GM18858 (cell line): ENCODE measurements around the gene DCC.

Experiments used
- ATAC-seq: cut with Tn5 transposase; IDR thresholded peaks from one replicate; pipeline ENCODE4 v1.9.1; 2021; ENCODE audit not compliant: unreplicated experiment

Gene DCC

DNA sequence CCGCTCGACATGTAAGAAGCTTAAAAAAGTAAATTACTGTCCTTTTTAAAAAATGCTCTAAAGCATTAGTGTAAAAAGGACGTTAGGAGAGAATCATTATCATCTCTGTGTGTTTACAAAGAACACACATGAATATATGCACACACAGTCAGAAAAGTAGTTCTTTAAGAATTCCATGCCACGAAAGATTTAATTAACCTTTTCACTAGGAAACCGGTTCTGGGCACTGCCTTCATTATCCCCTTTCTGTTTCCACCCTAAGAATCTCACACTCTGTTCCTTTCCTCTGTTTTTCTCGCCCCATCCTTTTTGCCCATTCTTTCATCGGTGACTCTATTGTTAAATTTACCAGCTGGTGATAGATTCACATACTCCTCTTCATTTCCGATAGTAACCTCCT lies 338.6 kb downstream of the DCC start:
- no peak for ATAC-seq

DNA sequence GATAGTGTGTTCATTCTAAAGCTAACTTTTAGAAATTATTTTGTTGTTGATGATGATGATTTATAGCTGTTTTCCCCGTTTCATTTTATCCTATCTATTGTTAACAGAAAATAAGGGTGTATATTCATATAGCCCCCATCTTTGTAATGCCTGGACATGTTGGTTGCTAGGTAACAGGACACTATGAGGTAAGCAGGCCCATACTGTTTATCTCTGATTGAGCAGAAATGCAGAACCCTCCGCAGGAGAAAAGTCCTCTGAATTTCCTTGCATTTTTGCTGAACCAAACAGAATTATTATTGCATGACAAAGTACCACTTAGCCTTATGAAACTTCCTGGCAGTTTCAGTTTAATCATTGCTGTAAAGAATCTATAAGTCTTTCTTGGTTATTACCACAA lies 339.4 kb downstream of the DCC start:
- no peak for ATAC-seq

DNA sequence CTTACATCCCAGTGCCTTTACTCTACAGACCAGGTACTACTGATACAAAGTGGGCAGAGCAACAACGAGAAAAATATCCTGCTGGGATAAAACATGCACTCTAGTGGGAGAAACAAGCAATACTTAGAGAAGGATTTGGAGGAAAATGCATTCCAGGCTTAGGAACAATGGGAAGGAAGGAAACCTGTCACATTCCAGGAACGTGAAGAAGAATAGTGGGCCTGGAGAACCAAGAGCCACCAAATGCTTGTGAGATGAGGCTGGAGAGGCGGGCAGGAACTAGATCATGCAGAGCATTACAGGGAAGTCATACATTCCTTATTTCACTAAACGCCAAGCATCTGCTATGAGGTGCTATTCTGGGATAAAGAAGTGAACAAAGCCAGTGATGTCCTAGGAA lies 342.3 kb downstream of the DCC start:
- ATAC-seq: no peak

DNA sequence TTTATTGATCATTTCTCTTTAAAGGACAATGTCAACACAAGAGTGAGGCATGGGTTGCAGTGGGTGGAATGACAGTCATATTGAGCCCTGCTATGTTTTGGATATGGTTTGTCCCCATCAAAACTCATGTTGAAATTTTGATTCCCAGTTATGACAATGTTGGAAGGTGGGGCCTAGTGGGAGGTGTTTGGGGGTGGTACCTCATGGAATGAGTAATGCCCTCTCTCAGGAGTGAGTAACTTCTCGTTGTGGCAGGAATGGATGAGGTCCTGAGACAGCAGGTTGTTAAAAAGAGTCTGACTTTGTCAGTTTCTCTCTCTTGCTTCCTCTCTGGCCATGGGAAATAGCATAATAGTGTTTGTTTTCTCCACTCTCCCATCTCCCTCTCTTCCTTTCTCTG lies 345.3 kb downstream of the DCC start:
- no peak for ATAC-seq

DNA sequence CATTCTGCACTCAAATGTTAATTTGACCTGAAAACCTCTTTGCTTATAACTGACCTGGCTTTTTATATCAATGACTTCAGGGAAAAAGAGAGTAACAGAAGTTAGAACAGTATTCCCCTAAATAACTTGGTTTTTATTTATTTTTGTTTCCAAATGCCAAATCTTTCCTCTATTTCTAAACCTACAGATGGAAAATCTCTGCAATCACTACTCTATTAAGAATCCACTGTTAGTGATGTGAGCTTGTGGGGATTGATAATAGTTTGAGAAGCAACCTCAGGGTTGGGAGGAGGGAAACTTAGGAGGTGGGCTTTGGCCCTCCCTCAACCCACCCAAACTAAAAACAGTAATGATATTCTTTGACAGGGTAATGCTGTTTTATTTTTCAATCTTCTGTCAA lies 351.8 kb downstream of the DCC start:
- ATAC-seq: no peak

DNA sequence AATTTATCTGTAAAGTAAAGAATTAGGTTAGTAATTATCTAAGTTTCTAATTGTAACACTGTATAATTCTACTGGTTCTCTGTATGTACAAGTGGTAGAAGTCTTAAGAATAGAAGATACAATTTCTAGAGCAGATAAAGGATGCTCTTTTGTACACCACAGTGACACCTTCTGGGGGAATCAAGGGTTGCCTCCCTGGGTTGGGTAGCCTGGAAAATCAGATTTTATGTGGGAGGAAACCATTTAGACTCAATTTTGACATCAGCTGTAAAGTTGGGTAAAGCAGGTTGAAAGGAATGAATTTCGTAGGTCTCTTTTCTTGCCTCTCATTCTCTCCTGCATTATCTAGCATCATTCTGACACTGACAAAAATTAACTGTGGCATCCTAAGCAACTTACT lies 354.8 kb downstream of the DCC start:
- no peak for ATAC-seq

DNA sequence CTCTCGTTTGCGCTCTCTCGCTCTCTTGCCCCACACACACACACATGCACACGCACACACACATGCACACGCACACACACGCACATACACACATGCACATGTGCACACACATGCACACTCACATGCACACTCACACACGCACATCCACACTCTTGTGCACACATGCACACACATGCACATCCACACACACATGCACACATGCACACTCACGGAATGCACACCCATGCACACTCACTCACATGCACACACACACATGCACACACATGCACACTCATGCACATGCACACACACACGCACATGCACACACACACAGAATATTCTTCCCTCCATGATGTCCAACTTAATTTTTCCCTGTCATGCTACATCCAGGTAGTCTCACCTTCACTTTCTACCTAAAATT lies 360.1 kb downstream of the DCC start:
- ATAC-seq: no peak

DNA sequence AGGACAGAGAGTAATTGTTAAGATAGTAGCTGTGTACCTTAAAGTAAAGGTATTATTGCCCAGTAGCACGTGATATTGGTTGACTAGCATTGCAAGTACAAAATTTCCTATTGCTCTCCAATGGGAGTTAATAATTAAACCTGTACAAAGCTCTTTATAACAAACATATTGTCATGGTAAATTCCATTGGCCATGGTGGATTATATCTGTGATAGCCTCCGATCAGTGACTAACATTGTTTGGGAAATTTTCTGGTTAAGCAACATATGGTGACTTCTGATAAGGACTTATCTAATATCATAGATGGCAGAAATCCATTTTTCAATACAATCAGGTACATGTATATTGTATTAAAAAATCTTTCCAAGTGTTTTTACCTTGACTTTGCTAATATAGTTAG lies 360.8 kb downstream of the DCC start:
- ATAC-seq: no peak

DNA sequence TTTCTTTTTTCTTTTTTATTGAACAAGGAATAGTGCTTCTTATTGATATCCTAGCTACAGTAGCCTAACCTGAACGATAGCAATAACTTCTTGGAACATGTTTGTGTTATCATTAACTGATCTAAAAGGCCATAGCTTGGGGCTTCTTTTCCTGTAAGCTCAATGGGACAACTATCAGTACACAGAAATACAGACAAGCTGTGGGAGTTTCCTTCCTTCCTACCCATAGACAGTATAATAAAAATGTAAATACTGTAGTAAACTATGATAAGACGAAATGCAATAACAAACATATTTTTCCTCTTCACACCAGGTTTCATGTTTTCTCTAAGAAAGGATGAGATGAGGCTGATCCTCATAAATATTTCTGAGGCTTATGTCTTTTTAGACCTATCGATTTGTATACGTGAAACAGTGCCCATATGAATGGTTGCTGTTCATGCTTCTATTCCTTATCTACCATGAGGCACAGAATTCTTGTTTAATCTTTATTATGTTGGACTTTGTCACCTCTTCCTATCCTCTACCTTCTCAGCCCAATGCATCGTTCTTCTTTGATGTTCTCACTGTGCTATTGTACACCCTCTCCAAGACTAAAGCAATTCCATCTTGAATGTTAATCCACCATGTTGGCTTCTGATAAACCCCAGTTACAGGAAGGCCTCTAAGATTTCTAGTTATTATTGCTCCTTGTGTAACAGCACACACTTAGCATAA lies 361.4 kb downstream of the DCC start:
- no peak for ATAC-seq

DNA sequence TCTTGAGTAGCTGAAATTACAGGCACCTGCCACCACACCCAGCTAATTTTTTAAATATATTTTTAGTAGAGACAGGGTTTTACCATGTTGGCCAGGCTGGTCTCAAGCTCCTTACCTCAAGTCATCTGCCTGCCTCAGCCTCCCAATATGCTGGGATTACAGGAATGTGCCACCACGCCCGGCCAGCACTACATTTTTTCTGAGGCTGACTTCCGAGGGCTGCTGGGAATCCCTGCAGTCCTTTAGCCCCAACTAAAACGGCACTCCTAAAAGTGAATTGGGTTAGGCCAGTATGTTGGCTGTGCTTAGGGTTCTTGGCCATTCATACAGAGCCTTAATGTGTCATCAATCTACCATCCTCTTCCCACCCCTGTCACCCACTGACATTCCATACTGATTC lies 375.4 kb downstream of the DCC start:
- ATAC-seq: no peak

DNA sequence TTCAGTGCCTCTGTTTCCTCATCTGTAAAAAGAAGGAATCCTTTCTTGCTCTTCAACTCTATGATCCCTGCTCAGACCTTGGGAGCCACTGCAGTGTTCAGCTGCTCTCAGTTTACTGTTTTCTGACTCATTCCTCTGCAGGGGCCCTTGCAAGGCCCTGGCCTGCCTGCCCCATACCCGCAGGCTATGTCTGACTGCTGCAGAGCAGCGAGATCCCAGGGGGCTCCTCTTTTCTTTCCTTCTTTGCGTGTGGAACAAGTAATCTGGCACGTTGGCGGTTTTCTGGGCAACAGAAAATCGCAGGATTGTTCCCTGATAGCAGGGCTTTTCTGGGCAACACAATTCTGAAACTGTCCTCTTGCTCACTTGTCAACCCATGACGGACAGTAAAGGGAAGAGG lies 376.0 kb downstream of the DCC start:
- no peak for ATAC-seq

DNA sequence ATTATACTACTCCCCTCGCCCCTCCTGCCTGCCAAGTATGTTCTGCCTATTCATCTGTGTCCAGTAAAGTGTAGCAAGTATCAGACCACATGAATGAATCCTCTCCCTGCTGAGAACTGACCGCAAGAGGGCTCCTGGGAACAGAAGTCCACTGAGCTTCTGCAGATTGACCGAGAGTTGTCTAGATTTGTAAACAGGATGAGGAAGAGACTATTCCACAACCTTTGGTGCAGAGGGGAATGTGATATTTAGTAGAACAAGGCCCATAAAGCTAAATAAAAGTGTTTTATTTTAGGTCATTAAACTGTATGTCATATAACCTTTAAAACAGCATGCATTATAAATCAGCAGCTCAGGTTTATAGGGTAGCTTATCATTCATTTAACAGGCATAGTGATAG lies 377.0 kb downstream of the DCC start:
- no peak for ATAC-seq

DNA sequence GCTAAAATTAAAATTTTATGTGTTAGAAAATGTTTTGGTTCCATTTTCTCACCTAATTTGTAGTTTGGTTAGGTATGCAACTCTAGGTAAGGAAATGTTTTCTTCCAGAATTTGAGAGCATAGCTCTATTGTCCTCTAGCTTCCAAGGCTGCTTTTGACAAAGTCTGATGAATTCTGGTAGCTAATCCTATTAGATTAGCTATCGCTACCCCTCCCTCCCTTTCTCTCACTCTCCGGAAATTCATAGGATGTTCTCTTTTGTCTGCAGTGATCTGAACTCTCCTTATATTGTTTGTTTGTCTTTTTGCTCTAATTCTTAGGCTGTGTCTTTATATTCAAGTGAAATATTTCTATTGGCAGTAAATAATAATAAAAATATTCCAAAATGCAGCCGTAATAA lies 382.9 kb downstream of the DCC start:
- ATAC-seq: no peak

DNA sequence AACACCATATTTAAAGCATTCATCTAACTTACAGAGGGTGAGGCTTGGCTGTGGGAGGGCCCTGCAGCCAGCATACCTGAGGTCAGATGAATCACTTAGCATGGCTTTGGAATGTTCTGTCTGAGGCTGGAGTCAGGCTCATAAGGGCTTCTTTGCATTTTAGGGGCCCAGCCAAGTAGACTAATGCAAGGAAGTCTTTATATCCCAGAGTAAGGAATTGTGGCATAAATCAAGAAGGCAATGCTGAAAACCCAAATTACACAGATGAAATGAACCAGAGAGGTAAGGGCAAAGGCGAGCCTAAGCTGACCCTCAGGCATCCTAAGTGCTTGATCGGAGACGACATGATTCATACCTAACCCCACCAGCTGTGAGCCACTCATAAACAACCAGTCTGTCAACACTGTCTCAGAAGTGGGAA lies 383.6 kb downstream of the DCC start:
- no peak for ATAC-seq

DNA sequence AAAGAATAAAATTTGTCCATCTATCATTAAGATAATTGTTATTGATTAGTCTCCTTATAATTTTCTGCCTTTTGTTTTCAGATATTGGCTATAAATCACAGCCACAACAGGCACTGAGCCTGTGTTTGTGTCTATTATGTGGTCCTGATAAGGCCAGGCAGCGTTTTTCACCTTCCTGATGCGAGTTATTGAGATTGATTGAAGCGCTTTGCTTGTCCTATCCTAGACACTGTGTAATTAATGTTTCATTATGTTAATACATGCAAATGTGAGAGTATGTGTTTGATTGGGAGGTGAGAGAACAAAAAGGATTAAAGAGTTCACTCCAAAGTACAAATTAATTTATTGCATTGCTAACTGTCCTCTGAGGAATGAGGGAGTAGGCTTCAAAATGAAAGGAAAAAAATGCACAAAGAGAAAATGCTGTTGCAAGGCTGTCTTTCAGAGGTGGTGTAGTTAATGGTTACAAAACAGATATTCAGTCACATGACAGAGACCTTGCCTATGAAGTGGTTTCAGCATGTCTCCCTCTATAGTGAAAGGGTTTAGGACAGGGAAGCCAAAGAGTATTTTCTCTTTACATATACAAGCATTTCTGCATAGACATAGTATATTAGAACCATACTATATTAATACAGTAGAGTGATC lies 391.1 kb downstream of the DCC start:
- ATAC-seq: no peak

DNA sequence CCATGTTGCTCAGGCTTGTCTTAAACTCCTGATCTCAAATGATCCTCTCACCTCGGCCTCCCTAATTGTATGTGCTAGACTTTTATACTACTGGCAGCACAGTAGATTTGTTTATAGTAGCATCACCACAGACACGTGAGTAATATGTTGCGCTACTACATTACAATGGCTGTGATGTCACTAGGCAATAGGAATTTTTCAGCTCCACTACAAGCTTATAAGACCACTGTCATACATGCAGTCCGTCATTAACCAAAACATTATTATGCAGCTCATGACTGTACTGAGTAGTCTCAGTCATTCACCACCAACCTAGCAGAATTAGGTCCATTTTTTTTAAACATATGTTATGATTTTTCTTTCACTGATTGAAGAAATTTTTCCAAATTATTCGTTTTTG lies 398.9 kb downstream of the DCC start:
- no peak for ATAC-seq

DNA sequence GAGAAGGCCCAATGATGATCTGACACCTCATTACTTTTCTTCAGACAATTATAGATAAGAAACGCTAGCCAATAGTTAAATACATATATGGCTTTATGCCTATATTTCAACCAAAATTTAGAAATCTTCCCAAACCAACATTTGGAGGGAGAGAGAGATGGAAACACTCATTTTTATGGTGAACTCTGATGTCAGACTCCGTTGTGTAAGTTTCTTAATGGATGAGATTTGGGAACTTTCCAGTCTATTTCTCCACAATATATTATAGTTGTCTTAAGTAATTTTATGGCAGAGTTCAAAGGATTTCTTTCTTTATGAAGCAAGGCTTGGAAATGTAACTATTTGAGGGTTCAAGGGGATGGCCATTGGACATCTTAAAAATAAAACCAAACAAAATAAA lies 407.0 kb downstream of the DCC start:
- ATAC-seq: no peak

DNA sequence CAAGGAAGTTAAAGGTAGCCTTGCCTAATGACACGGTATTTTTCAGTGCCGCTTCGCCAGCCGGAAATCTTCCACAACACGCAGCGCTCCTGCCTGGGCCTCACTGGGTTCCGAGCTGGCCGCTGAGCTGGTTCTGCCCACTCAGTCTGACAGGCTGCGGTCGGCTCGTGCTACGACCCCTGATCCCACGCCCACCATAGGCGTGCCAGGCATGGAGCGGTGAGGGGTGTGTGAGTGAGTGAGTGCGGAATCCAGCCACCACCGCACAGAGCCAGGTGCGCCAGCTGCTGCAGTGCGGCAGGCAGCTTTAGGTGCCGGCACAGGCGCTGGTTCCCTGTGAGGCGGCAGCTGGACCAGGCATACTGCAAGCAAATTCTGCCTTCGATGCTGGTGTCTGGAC lies 407.9 kb downstream of the DCC start:
- no peak for ATAC-seq

DNA sequence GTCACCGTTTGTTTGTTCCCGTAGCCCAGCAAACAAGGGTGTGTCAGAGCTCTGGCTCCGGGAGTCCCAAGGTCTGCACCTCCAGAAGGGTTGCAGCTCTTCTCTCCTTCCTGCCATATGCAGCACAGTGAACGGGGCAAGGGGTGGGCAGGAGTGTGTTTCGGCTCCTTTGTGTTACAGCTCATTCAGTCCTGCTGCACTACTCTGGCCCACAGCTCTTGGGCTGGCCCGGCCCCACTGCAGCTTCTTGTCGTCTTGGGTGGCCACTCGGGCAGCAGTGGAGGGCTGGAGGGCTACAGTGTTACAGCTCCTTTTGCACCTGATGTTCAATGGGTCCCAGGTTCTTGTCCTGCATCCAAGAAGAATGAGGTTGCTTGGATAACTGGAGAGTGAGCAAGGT lies 408.3 kb downstream of the DCC start:
- ATAC-seq: no peak

DNA sequence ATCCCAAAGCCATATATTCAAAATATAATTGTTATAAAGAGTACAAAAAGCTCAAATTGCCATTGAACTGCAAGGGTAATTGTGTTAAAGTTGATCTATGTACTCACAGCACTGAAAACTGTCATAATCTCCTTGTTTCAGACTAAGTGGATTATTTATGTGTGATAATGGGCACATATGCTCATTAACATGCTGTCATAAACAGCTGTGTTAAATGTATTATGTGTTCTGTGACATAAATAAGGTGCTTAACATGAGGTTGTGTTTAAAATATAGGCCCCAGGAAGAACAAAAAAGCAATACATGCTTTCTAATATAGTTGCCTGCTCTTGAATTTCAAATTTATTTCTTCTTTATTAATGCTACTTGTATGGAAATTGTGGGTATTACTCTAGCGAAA lies 409.5 kb downstream of the DCC start:
- ATAC-seq: no peak

DNA sequence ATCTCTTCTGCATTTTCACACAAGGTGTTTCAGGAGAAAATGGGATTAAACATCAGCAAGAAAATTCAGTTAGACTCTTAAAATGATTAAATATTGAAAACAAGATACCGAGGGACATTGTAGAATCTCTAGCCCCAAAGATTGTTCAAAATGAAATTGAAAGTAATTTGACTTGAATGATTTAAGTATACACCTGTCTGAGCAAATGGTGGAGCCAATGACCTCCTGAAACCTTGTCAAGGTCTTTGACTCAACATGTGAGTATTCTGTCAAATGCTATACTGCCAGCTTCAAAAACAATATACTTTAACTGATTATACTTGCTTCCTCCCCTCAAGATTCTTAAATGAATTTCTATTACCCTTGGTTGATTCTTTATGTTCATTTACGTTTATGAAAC lies 411.0 kb downstream of the DCC start:
- ATAC-seq: no peak

DNA sequence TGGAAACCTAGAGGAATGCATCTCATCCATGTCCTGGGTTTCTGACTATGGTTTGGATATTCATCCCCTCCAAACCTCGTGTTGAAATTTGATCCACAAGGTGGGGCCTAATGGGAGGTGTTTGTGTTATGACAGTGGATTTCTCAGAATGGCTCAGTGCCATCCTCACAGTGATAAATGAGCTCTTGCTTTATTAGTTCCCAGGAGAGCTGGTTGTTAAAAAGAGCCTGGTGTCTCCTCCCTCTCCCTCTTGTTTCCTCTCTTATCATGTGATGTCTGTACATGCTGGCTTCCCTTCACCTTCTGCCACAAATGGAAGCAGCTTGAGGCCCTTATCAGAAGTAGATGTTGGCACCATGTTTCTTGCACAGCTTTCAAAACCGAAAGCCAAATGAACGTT lies 424.3 kb downstream of the DCC start:
- ATAC-seq: no peak

DNA sequence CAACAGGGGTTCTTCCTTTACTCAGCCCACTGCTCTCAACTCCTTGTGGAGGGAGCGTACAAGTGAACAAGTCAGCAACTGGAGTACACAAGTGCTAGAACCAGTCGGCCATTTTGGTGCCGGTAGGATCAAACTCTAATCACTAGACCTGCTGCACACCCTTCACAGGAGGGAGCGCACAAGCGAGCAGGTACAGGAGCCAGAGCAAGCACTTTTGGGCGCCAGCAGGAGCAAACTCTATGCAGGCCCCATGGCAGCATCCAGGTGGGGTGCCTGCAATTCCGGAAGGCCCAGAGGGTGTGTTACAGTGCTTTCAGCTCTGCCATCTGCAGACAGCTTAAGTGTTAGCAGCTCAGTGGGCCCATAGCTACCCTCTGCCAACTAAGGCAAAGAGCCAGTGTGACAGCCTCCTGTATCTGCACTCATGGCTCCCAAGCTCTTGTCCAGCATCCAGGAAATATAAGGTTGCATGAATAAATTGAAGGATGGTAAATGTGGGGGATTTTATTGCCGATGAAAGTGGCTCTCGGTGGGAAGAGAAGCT lies 426.1 kb downstream of the DCC start:
- ATAC-seq: no peak
